ENCODE measurements around the gene KIAA1328.
"Not testable (repeated sequence)": the region's sequence is repeated elsewhere in the genome, so short reads cannot be mapped to it uniquely, and the experiment has no call there.

The KIAA1328 gene

DNA sequence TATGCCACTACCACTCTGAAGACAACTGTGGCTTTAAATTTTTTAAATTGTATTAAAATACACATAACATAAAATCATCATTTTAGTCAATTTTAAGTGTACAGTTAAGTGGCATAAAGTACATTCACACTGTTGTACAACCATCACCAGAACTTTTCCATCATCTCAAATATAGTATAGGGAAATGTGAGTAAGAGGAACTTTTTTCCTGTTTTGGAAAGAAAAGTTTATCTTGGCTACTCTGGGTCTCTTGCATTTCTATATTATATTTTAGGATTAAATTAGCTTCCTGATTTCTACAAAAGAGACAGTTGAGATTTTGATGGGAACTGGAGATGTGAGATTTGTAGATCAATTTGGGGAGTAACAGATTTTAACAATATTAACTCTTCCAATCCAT, 3.4 kb upstream of the KIAA1328 start:
- no peak for DNase-seq (ENCODE audit: low spot score)

DNA sequence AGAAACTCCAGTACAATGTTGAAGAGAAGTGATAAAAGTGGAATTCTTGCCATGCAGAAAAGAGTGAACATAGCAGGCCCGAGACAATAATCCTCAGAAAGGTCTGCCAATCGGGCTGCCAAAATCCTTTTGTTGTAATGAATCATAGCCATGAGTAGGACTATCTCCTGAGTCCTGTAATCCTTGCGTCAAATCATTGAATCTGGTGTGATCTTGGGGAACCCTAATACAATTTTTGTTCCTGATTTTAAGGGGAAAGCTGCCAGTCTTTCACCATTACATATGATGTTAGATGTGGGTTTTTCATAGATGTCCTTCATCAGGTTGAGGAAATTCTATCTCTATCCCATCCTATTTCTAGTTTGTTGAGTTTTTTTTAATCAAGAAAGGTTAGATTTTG, 2.4 kb upstream of the KIAA1328 start:
- no peak for DNase-seq (ENCODE audit: low spot score)

DNA sequence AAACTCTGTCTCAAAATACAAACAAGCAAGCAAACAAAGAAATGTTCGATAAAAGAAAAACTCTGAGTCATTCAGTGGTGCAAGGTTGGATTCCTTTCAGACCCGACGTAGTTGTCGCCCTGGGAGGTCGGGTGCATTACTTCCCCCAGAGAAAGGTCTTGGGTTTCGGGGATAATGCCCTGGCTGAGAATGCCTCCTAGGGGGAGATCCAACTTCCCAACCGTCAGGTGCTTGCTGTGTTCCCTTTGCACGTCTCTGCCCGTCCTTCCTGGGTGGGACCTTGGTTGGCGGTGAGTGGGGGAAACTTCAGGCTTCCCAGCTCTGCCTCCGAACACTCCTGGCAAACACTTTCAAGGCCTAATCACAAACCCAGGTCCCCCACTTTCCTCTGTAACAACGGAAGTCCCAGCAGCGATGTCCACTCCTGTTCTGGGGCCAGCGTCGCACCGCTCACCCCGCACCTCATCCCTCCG, 734 bp upstream of the KIAA1328 start:
- peak; percentile 43 for DNase-seq (ENCODE audit: low spot score)

DNA sequence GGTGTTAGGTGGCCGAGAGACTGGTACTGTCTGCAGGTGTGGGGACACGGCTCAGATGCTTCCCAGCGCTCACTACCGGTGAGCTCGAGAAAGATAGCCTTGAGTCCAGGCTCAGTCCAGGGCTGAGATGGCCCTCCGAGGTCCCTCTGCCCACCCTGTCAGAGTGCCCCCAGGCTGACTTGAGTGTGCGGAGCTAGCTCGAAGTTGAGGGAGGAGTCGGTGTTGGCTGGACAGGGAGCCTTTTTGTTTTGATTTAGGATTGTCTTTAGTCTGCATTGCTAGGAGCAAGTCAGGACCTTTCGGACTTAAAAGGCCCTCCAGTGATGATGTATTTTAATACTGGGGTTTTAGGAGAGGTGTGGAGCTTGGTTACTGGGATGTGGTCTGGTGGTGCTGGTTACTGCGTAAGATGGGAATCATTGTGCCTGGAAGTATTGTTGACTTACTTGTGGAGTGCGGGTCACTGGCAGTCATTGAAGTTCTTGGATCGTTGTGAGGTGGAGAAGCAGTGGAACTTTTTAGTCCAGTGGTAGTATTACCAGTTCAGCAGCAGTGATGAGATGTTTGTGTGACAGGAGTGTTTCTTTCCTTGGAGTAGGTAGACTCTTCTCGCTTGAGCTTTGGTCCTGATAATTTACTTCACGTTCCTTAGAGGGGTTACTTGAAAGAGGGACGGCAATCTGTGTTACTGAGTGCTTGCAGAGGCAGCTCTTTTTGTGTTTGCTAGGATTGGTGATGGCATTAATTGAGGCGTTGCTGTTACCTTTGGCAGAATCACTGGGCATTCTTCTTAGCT, 633 bp downstream of the KIAA1328 start:
- no peak for DNase-seq (ENCODE audit: low spot score)

DNA sequence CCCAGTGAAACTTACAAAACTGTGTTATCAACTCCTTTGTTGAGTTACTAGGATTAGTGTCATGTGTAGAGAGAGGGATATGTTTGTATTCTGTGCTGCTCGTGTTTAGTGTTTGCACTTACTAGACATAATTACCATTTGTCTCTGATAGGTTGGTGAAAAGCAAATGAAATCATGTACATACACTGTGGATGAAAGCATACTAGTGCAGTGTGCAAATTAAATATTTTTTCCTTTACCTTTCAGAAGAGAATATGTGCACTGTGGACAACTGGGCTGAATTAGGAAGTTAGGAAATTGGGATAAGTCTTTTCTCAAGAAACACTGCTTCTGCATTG, 1.2 kb downstream of the KIAA1328 start:
- no peak for DNase-seq (ENCODE audit: low spot score)

DNA sequence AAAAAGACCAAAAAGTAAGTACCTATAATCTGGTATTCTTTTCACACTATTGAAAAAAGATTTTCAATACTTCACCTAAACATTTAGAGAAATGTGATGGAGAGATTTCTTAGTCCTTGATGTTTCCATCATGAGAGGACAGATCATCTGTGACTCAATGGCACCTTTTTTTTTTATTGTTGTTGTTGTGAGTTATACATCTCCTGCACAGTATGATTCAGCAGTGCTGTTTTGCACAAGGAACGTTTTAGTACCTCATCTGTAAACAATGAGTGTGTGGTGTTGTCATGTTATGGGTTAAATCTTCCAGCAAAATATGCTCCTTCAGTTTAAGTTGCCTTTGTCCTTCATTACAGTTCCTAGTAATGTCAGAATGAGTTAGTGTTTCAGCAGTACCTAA, 2.2 kb downstream of the KIAA1328 start:
- no peak for DNase-seq (ENCODE audit: low spot score)

DNA sequence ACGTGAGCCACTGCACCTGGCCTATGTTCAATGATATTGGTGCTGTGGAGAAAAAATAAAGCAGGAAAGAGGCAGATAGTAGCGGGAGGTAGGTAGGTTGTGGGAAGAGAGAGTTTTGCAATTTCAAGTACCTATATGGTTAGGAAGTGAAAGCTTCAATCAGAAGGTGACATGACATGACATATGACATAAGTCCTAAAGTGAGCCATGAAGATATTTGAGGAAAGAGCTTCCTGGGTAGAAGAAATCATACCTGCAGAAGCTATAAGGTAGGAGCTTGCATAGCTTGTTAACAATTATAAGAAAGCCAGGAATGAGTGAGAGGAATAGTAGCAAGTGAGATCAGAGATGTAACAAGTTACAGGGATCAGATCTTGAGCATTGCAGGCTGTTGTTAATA, 4.2 kb downstream of the KIAA1328 start:
- DNase-seq (ENCODE audit: low spot score): no peak

DNA sequence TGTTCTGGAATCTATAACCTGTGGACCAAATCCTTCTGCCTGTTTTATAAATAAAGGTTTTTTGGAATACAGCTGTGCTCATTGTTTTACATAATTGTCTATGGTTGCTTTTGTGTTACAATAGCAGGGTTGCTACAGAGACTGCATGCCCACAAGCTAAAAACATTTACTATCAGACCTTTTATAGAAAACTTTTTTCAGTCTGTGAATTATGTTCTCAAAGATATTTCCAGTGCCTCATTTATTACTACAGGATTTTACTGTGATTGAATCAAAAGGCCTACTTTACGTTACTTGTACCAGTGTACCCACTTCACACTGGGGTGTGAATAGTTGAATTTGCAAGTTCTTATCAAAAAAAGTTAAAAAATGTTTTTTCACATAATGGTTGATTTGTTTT, 7.0 kb downstream of the KIAA1328 start:
- DNase-seq (ENCODE audit: low spot score): no peak

DNA sequence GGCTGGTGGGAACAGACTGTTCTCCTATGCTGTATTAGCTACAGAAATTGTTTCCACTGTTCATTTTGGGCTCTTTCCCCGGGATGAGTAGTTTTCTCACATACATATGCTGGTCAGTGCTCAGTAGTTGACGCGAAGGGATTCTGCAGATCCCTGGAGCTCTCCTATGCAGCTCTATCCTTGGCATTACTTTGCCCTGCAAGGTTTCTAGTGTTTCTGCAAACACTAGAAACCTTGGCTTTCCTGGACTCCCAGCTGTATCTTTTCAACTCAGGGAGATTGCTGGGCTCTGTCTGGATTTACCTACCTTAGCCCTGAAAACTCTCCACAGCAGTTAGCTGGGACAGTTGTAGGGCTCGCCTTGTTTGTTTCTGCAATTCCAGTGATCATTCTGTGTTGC, 10.9 kb downstream of the KIAA1328 start:
- DNase-seq (ENCODE audit: low spot score): no peak

DNA sequence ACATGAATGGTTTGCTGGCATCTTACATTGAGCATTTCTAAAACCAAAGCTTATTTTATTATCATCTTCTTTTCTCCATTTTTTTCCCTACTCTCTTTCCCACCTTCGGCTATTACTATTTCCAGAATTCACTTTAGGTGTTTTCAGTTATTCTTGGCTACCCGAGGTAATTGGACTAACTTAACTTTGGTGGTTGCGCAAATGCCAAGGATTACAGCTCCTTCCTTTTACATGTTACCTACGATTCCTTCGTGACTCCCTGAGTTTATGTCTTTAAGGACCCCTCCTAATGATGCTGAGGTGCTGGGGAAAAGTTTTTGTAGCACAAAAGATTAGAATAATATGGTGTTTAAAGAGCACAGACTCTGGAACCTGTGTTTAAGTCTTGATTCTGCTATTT, 14.3 kb downstream of the KIAA1328 start:
- no peak for DNase-seq (ENCODE audit: low spot score)

DNA sequence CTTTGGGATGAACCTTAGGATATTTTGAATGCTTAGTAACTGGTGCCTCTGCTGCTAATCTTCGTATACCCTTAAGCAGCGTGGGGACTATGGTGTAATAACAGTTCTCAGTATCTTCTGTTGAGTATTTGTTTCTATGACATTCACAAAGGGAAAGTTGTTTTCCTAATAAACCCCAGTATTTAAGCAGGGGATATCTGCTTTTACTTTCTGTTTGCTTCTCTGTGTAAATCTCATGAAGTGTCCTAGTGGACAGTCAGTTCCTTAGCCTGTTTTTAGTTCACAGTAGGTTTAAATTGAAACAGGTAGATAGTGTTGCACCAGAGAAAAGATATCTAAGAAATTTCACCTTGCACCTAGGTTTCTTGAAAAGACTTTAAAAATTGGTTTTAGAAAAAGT, 14.9 kb downstream of the KIAA1328 start:
- DNase-seq (ENCODE audit: low spot score): no peak

DNA sequence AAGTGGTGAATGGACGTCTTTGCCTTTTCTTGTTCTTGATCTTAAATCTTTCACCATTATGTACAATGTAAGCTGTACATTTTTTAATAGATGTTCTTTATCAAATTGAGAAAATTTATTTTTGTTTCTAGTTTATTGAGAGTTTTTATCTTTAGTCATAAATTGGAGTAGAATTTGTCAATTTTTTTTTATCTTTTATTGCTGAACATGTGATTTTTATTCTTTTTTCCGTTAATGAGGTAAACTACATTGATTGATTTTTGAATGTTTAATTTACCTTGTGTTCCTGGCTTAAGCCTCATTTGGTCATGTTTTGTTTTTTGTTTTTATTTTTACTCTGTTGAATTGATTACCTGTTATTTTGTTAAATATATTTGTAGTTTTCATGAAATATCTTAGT, 19.7 kb downstream of the KIAA1328 start:
- no peak for DNase-seq (ENCODE audit: low spot score)

DNA sequence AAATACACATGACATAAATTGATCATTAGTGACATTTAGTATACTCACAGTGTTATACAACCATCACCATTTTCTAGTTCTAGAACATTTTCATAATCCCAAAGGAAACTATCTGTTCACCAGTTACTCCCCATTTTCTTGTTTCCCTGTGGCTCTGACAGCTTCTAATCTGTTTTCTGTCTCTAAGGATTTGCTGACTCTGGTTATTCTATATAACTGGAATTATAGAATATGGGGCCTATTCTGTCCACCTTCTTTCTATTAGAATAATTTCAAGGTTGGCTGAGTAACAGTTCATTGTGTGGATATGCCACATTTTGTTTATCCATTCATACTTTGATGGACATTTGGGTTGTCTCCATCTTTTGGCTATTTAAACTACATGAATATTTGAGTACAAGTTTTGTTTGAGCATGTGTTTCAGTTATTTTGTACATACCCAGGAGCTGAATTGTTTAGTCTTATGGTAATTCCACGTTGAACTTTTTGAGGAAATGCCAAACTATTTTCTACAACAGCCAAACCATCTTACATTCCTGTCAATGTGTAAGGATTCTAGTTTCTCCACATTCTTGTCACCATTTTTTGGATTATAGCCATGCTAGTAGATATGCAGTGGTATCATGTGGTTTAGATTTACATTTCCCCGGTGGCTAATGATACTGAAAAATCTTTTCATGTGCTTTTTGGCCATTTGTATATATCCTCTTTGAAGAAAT, 20.5 kb downstream of the KIAA1328 start:
- DNase-seq (ENCODE audit: low spot score): no peak

DNA sequence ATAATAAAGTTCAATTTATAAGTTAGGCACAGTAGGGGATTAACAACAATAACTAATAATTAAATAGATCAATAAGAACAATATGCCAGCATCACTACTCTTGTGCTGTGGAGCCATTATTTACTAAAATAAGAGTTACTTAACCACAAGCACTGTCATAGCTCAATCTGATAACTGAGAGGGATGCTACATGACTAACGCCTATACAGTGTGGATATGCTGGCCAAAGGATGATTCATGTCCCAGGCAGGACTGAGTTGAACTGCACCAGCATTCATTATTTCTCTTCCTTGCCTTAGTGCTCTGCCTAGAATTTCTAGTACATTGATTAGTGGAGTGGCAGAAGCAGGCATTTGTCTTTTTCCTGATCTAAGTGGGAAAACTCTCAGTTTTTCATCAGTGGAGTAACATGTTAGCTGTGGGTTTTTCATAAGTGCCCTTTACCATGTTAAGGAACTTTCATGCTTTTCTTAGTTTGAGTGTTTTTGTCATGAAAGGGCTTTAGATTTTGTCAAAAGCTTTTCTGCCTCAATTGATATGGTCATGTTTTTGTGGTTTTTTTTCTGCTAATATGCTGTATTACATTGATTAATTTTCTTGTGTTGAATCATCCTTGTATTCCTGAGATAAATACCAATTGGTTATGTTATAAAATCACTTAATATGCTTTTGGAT, 21.7 kb downstream of the KIAA1328 start:
- no peak for DNase-seq (ENCODE audit: low spot score)

DNA sequence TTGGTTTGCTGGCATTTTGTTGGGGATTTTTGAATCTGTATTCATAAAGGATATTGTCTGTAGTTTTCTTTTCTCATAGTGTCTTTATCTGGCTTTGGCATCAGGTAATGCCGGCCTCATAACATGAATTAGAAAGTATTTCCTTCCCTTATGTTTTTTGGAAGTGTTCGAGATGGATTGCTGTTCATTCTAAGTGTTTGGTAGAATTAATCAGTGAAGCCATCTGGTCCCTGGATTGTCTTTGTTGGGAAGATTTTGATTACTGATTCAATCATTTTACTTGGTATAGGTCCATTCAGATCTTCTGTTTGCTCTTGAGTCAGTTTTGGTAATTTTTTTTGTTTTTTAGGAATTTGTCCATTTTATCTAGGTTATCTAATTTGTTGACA, 22.3 kb downstream of the KIAA1328 start:
- no peak for DNase-seq (ENCODE audit: low spot score)

DNA sequence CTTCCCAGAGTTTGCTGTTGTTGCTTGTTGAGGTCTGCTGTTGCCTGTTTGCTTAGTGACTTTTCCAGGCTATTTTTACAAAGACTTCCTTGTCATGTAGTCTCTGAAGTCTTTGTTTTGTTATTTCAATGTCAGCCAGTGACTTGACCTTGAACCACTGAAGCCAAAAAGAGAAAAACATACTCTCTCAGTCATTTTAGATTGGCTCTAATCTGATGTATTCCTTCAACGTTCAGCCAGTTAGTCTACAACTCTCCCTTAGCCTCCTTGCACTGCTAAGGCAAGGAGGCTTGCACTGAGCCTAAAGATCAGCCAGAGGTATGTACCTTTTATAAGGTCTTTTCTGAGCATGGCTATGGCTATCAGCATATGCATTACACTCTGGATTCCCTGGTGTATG, 27.9 kb downstream of the KIAA1328 start:
- DNase-seq (ENCODE audit: low spot score): no peak

DNA sequence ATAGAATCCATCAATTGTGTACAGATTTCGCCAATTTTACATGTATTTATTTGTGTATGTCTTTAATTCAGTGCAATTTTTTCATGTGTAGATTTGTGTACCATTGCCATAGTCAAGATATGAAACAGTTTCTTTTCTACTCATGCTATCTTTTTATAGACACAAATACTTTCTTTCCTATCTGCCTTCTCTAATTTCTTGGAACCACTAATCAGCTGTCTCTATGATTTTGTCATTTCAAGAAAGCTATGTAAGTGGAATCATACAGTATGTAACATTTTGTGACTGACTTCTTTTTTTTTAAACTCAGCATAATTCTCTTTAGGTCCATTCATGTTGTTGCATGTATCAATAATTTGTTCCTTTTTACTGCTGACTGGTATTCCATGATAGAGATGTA, 33.3 kb downstream of the KIAA1328 start:
- DNase-seq (ENCODE audit: low spot score): no peak

DNA sequence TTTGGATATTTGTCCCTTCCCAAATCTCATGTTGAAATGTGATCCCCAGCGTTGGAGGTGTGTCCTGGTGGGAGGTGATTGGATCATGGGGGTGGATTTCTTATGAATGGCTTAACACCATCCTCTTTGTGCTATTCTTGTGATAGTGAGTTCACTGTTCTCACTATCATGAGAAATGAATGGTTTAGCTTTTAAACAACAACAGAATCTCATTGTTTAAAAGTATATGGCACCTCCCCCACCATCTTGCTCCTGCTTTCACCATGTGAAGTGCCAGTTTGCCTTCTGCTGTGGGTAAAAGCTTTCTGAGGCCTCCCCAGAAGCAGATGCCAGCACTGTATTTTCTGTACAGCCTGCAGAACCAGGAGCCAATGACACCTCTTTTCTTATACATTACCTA, 38.1 kb downstream of the KIAA1328 start:
- DNase-seq (ENCODE audit: low spot score): no peak

DNA sequence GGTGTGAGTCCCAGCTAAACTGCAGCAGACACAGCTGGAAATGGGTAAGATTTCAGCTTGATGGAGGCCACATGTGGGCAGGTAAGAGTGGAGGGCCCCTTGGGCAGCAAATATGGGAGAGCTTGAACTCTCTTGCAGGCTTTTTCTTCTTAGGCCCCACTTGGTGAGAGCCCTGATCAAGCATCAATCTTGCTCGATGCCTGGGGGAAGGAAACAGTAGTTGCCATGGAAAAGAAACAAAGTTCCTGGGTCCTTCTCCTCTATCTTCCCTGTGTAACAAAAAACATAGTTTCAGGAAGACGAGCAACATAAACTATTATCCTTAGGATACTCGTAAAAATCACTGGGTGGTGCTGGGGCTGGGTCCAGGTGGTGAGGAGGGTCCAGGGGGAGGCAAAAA, 42.9 kb downstream of the KIAA1328 start:
- no peak for DNase-seq (ENCODE audit: low spot score)

DNA sequence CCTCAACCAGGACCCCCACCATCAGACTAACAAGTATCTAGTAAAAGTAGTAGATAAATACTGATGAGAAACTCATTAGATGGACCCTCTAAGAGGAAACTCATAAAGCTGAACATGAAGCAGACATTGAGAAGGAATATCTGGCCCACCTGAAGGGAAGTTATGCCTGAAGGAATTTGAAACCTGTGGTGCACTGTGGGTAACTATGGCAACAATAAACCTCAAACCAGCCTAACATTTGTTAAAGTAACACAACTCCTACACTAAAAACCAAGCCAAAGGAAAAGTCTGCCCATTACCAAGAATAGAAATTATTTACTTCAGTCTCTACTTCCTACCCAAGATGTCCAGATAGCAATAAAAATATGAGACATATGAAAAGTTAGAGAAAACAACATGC, 43.4 kb downstream of the KIAA1328 start:
- DNase-seq (ENCODE audit: low spot score): no peak

DNA sequence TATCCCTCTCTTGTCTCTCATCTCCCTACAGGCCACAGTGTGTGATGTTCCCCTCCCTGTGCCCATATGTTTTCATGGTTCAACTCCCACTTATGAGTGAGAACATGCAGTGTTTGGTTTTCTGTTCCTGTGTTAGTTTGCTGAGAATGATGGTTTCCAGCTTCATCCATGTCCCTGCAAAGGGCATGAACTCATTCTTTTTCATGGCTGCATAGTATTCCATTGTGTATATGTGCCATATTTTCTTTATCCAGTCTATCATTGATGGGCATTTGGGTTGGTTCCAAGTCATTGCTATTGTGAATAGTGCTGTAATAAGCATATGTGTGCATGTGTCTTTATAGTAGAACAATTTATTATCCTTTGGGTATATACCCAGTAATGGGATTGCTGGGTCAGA, 44.9 kb downstream of the KIAA1328 start:
- DNase-seq (ENCODE audit: low spot score): not testable (repeated sequence)

DNA sequence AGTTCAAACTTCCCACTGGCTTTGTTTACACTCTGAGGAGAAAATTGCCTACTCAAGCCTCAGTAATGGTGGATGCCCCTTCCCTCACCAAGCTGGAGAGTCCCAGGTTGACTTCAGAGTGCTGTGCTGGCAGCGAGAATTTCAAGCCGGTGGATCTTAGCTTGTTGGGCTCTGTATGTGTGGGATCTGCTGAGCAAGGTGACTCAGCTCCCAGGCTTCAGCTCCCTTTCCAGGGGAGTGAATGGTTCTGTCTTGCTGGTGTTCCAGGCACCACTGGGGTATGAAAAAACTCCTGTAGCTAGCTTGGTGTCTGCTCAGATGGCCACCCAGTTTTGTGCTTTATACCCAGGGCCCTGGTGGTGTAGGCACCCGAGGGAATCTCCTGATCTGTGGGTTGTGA, 50.9 kb downstream of the KIAA1328 start:
- not testable (repeated sequence) for DNase-seq (ENCODE audit: low spot score)

DNA sequence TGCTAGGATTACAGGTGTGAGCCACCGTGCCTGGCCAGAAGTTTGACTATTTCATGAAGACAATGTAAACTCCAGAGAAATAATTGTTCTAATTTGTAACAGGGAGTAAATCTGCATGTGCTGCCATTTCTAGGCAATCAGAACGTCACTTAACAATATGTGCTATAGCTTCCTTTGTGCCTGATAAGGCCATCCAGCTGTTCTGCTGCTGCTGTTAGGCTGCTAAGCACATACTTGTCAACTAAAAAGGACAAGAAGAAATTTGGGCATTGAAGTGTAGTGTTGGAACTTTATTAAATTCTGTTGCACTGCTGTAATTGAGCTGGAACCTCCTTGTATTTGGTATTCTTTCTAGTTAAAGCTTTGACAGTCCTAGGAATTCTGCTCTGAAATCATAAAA, 57.1 kb downstream of the KIAA1328 start:
- no peak for DNase-seq (ENCODE audit: low spot score)

Data from iPS-NIHi11 (cell line).